OCI-LY7 (cell line): ENCODE data around the gene GCLM. TPM values are rescaled to one million over a fixed set of nuclear protein-coding genes. Genes with fewer than 3 reads are reported as not detected.

Experiments used
- BruUV-seq: library from RNA; stranded (reverse); fragments of 400-500 nt; replicated peaks from 2 replicates; lab custom pipeline; 2021; lab: Mats Ljungman, UMichigan
- CTCF ChIA-PET: fragments of 300-600 bp; sonication (Branson Sonifier 250); formaldehyde crosslinking; loops from one replicate; lab custom pipeline; 2022; ENCODE audit warnings: antibody characterized with exemption; ENCODE audit not compliant: unreplicated experiment; lab: Charles Lee
- POLR2A ChIA-PET: fragments of 300-600 bp; sonication (Branson Sonifier 250); formaldehyde crosslinking; loops from one replicate; lab custom pipeline; 2022; ENCODE audit warnings: antibody characterized with exemption; lab: Charles Lee
- DNase-seq: peaks from one replicate; pipeline ENCODE4 v3.0.0-alpha.2; 2015; ENCODE audit warnings: low spot score
- H2AFZ ChIP-seq: fragments of 200-600 bp; sonication (generic), shearing (Covaris generic); 2 replicates; pipeline ENCODE4 v1.6.1; 2014; ENCODE audit warnings: mild to moderate bottlenecking, antibody characterized with exemption, low read length, moderate library complexity
- H3K27ac ChIP-seq: fragments of 200-600 bp; sonication (generic); 2 replicates; pipeline ENCODE4 v1.5.1; 2014; ENCODE audit warnings: mixed run types, low read depth, mild to moderate bottlenecking, moderate library complexity, low read length, inconsistent platforms; ENCODE audit not compliant: poor library complexity, severe bottlenecking
- H3K36me3 ChIP-seq: fragments of 200-600 bp; sonication (generic); 2 replicates; pipeline ENCODE4 v1.6.1; 2014; ENCODE audit warnings: mild to moderate bottlenecking, antibody characterized with exemption, low read length, moderate library complexity, mixed read lengths; ENCODE audit not compliant: insufficient read depth
- H3K4me1 ChIP-seq: fragments of 200-600 bp; sonication (generic); 2 replicates; pipeline ENCODE4 v1.5.1; 2014; ENCODE audit warnings: mild to moderate bottlenecking, low read length; ENCODE audit not compliant: insufficient read depth, poor library complexity, severe bottlenecking
- H3K4me2 ChIP-seq: fragments of 200-600 bp; sonication (generic); 2 replicates; pipeline ENCODE4 v1.6.1; 2014; ENCODE audit warnings: mild to moderate bottlenecking, low read length
- H3K4me3 ChIP-seq: fragments of 200-600 bp; sonication (generic); 2 replicates; pipeline ENCODE4 v1.5.1; 2014; ENCODE audit warnings: mild to moderate bottlenecking, low read depth, low read length; ENCODE audit not compliant: poor library complexity, severe bottlenecking
- H3K79me2 ChIP-seq: fragments of 200-600 bp; sonication (generic); 2 replicates; pipeline ENCODE4 v1.6.1; 2016; ENCODE audit warnings: low read depth, mild to moderate bottlenecking, low read length, moderate library complexity, mixed read lengths; ENCODE audit not compliant: insufficient read depth
- H3K9me2 ChIP-seq: fragments of 200-600 bp; sonication (generic); 2 replicates; pipeline ENCODE4 v1.6.1; 2016; ENCODE audit warnings: mild to moderate bottlenecking, low read length, mixed read lengths; ENCODE audit not compliant: insufficient read depth
- H3K9me3 ChIP-seq: fragments of 200-600 bp; sonication (generic); 2 replicates; pipeline ENCODE4 v1.6.1; 2014; ENCODE audit warnings: mild to moderate bottlenecking, mixed run types, low read length, mixed read lengths
- H4K20me1 ChIP-seq: fragments of 200-600 bp; sonication (generic); 2 replicates; pipeline ENCODE4 v1.6.1; 2014; ENCODE audit warnings: mild to moderate bottlenecking, antibody characterized with exemption, low read length, moderate library complexity, mixed read lengths; ENCODE audit not compliant: insufficient read depth
- EZH2phosphoT487 ChIP-seq: fragments of 200-600 bp; sonication (generic); IDR thresholded peaks from 2 replicates; pipeline ENCODE4 v1.6.1; 2018; ENCODE audit warnings: low read depth, borderline replicate concordance, mild to moderate bottlenecking, mixed run types, antibody characterized with exemption, low read length, moderate library complexity, mixed read lengths
- intact Hi-C: fragments of 100-400 bp; cut with micrococcal nuclease; formaldehyde crosslinking; loops from one replicate; pipeline ENCODE4 v1.10.0; 2022; ENCODE audit not compliant: unreplicated experiment
- total RNA-seq, 2 experiments: library from RNA; depleted of rRNA in 1 of 2; stranded (reverse); fragments of >200 nt in 1 of 2; shearing (Covaris generic) in 1 of 2; gene quantifications; 2 replicates each; pipeline ENCODE4 v1.2.3, GENCODE V29; 2014 to 2022
- TF ChIP-seq, protein P1 (sequence below): fragments of 200-600 bp; sonication (generic); conservative IDR thresholded peaks from 2 replicates; pipeline ENCODE4 v1.5.1; 2014; ENCODE audit warnings: mild to moderate bottlenecking, antibody characterized with exemption, low read length, moderate library complexity, mixed read lengths

GCLM gene
- total RNA-seq, 2 experiments from 2014 or later, result 7.0 to 24.0 TPM

- H3K36me3 ChIP-seq, result no peaks in the 10 kb centered on the region; the same call in 1 of the 2 replicates
- H4K20me1 ChIP-seq, result no peaks in the 10 kb centered on the region
- no TSS peak for BruUV-seq
- CTCF ChIA-PET, result interaction anchor here (0.6 to 2.2 kb wide), 4 partner anchors 27 to 214 kb away, joined by 3 to 9 read pairs (median 4); no protein-coding TSS in a partner anchor
- POLR2A ChIA-PET, result interaction anchor here (0.7 to 1.7 kb wide), 4 partner anchors 17 to 250 kb away, joined by 3 to 6 read pairs (median 4); no protein-coding TSS in a partner anchor
- H3K4me2 ChIP-seq, result no peak overlapping the region
- DNase-seq, result no peak
- H3K4me3 ChIP-seq, result no peak overlapping the region
- intact Hi-C loops, result loop anchor here (5.0 kb wide), 1 partner anchor 541 kb away; no protein-coding TSS in a partner anchor
- no peak overlapping the region for H2AFZ ChIP-seq
- TF ChIP-seq, protein P1, sequence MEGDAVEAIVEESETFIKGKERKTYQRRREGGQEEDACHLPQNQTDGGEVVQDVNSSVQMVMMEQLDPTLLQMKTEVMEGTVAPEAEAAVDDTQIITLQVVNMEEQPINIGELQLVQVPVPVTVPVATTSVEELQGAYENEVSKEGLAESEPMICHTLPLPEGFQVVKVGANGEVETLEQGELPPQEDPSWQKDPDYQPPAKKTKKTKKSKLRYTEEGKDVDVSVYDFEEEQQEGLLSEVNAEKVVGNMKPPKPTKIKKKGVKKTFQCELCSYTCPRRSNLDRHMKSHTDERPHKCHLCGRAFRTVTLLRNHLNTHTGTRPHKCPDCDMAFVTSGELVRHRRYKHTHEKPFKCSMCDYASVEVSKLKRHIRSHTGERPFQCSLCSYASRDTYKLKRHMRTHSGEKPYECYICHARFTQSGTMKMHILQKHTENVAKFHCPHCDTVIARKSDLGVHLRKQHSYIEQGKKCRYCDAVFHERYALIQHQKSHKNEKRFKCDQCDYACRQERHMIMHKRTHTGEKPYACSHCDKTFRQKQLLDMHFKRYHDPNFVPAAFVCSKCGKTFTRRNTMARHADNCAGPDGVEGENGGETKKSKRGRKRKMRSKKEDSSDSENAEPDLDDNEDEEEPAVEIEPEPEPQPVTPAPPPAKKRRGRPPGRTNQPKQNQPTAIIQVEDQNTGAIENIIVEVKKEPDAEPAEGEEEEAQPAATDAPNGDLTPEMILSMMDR, result no peak
- TF ChIP-seq EZH2phosphoT487, result no peak
- H3K9me3 ChIP-seq, result no peaks in the 10 kb centered on the region
- no peaks in the 10 kb centered on the region for H3K79me2 ChIP-seq
- no peaks in the 10 kb centered on the region for H3K9me2 ChIP-seq
- H3K27ac ChIP-seq, result no peak overlapping the region
- H3K4me1 ChIP-seq, result peaks cover 22% of the 10 kb centered on the region
These were observed 66.3 kb downstream of the GCLM start for GRCh38 chr1:93842750-93843500.

DNA sequence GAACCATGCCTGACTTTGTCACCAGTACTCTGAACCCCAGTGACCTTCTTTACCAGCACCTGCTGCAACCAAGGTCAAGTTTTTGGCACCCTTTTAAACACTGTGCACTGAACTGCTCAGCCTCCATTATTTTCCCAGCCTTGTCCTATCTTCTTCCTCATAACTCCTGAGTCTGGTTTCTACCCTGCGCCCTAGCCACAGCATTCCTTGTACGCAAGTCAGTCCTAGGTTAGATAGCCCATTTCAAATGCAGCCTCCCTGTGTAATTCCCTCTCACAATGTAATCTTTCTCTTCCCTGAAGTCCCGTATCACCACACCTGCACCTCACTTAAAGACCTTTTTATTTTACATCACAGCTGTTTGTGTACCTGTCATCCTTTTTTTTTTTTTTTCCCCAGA is 67.5 kb downstream of the GCLM start:
- DNase-seq, result no peak
- H3K79me2 ChIP-seq, result no peaks in the 10 kb centered on the region
- H3K4me2 ChIP-seq, result no peak overlapping the region
- H3K36me3 ChIP-seq, result no peaks in the 10 kb centered on the region; the same call in 1 of the 2 replicates
- CTCF ChIA-PET, result no interaction called here
- H3K4me1 ChIP-seq, result peaks cover 20% of the 10 kb centered on the region
- no peaks in the 10 kb centered on the region for H4K20me1 ChIP-seq
- H2AFZ ChIP-seq, result no peak overlapping the region
- no peaks in the 10 kb centered on the region for H3K9me2 ChIP-seq
- H3K27ac ChIP-seq, result no peak overlapping the region
- POLR2A ChIA-PET, result interaction anchor here (0.7 kb wide), 2 partner anchors 213 to 237 kb away, joined by 3 to 4 read pairs; no protein-coding TSS in a partner anchor
- no peak overlapping the region for H3K4me3 ChIP-seq
- no peaks in the 10 kb centered on the region for H3K9me3 ChIP-seq
- BruUV-seq, result no TSS peak
- intact Hi-C loops, result loop anchor here (5.0 kb wide), 1 partner anchor 539 kb away; no protein-coding TSS in a partner anchor
- no peak for TF ChIP-seq EZH2phosphoT487
- TF ChIP-seq, protein P1, result no peak
